ENCODE data around the gene BICDL1. TPM values are rescaled to one million over a fixed set of nuclear protein-coding genes. Genes with fewer than 3 reads are reported as not detected.
"Not testable (repeated sequence)": the region's sequence is repeated elsewhere in the genome, so short reads cannot be mapped to it uniquely, and the experiment has no call there.

BICDL1 gene
- total RNA-seq, 1 donor from 2014 or later = 1.0 TPM

DNA sequence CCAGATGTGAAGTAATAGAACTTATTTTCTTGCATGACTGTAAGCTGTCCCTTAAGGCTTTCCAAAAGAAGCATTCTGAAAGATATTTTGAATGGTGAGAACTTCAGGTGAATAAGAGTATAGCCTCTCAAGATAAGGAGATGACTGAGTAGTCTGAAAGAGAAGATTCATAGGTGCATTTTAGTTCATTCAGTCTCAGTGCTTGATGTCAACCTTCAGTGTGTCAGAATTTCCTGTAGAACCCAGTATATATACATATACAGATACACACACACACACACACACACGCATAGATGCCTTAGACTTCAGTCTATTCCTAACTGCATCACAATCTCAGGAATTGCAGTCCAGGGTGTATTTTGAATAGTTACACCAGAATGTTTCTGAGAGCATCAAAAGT, 7.4 kb downstream of the BICDL1 start:
- H3K36me3 ChIP-seq (ENCODE audit: control insufficient read depth in 3 of 3, insufficient read depth in 3 of 3, low read length in 3 of 3) = no peaks in the 10 kb centered on the region
- no peak overlapping the region for H3K4me3 ChIP-seq (ENCODE audit: low read length in 3 of 3)
- no peak overlapping the region for H3K27ac ChIP-seq (ENCODE audit: low read depth, low read length)
- peaks cover 7 to 20% (median 13%) of the 10 kb centered on the region in 3 donors for H3K27me3 ChIP-seq (ENCODE audit: control insufficient read depth in 3 of 3, insufficient read depth in 3 of 3, low read length in 3 of 3)
- no peaks in the 10 kb centered on the region for H3K9me3 ChIP-seq (ENCODE audit: control insufficient read depth in 3 of 3, low read length in 3 of 3)
- H3K9ac ChIP-seq (ENCODE audit: low read depth in 1 of 3, low read length in 3 of 3) = no peak overlapping the region
- H3K4me1 ChIP-seq (ENCODE audit: control insufficient read depth in 3 of 3, insufficient read depth in 3 of 3, low read length in 3 of 3) = no peaks in the 10 kb centered on the region

DNA sequence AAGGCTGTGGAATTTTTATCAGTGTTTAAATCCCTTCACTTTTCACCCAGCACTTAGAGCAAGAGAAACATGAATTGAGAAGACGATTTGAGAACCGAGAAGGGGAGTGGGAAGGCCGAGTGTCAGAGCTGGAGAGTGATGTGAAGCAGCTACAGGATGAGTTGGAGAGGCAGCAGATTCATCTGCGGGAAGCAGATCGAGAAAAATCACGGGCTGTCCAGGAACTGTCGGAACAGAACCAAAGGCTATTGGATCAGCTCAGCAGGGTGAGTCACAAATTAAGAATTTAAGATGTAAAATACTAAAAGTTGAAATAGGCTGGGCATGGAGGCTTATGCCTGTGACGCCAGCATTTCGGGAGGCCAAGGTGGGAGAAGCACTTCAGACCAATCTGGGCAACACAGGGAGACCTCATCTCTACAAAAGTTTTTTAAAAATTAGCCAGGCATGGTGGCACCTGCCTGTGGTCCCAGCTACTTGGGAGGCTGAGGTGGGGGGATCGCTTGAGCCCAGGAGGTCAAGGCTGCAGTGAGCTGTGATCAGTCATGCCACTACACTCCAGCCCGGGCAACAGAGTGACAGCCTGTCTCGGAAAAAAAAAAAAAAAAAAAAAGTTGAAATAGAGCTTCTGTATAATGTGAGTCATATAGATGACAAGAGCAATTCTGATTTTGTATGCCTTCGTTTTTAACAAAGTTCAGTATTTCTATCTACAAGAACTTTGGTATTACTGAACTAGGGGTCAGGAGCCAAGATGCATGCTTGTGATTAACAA, 9.6 kb downstream of the BICDL1 start:
- Histone ChIP-seq H3K9me3 (ENCODE audit: control insufficient read depth in 3 of 3, low read length in 3 of 3) (no peaks in the 10 kb centered on the region), H3K4me3 (ENCODE audit: low read length in 3 of 3) (no peak overlapping the region), H3K27me3 (ENCODE audit: control insufficient read depth in 3 of 3, insufficient read depth in 3 of 3, low read length in 3 of 3) (peaks cover 0 to 15% (median 6%) of the 10 kb centered on the region in 3 donors), H3K27ac (ENCODE audit: low read depth, low read length) (no peak overlapping the region), H3K4me1 (ENCODE audit: control insufficient read depth in 3 of 3, insufficient read depth in 3 of 3, low read length in 3 of 3) (no peaks in the 10 kb centered on the region), H3K36me3 (ENCODE audit: control insufficient read depth in 3 of 3, insufficient read depth in 3 of 3, low read length in 3 of 3) (no peaks in the 10 kb centered on the region), H3K9ac (ENCODE audit: low read depth in 1 of 3, low read length in 3 of 3) (no peak overlapping the region)

GRCh38 chr12:120000556-120000955, 11.5 kb downstream of the BICDL1 start:
- Histone ChIP-seq H3K9me3 (ENCODE audit: control insufficient read depth in 3 of 3, low read length in 3 of 3) (no peaks in the 10 kb centered on the region), H3K27me3 (ENCODE audit: control insufficient read depth in 3 of 3, insufficient read depth in 3 of 3, low read length in 3 of 3) (peaks cover 0 to 15% (median 3%) of the 10 kb centered on the region in 3 donors), H3K36me3 (ENCODE audit: control insufficient read depth in 3 of 3, insufficient read depth in 3 of 3, low read length in 3 of 3) (no peaks in the 10 kb centered on the region), H3K4me3 (ENCODE audit: low read length in 3 of 3) (no peak overlapping the region), H3K4me1 (ENCODE audit: control insufficient read depth in 3 of 3, insufficient read depth in 3 of 3, low read length in 3 of 3) (no peaks in the 10 kb centered on the region), H3K9ac (ENCODE audit: low read depth in 1 of 3, low read length in 3 of 3) (no peak overlapping the region), H3K27ac (ENCODE audit: low read depth, low read length) (no peak overlapping the region)

DNA sequence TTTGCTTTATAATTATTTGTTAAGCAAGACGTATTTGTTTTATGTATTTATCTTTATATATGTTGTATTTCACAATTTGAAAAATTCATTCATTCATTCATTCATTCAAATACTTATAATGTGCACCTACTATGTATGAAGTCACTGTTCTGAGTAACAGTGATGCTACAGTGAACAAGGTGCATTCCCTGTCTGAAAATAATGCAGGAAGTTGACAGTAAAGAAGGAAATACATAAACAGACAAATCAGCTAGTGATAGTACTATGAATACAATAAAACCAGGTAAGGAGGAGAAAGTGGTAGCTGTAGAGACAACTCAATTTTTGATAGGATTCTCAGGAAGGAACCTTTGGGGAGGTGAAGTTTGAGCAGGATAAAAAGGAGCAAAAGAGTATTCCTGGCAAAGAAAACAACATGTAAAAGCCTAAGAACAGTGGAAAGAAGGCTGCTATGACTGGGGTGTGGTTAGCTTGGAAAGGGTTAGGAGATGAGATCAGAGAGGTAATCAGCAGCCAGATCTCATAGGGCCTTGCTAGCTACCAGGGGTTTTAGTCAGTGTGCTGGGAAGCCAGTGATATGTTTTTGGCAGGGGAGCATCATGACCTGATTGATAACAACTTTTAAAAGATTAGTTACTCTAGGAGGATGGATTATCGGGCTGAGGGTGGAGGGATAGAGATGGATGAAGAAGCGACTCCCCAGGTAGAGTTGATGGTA, 17.4 kb downstream of the BICDL1 start:
- Histone ChIP-seq H3K9me3 (ENCODE audit: control insufficient read depth in 3 of 3, low read length in 3 of 3) (no peaks in the 10 kb centered on the region), H3K4me1 (ENCODE audit: control insufficient read depth in 3 of 3, insufficient read depth in 3 of 3, low read length in 3 of 3) (no peaks in the 10 kb centered on the region), H3K27ac (ENCODE audit: low read depth, low read length) (no peak overlapping the region), H3K27me3 (ENCODE audit: control insufficient read depth in 3 of 3, insufficient read depth in 3 of 3, low read length in 3 of 3) (peaks cover 0 to 5% (median 0%) of the 10 kb centered on the region in 3 donors), H3K36me3 (ENCODE audit: control insufficient read depth in 3 of 3, insufficient read depth in 3 of 3, low read length in 3 of 3) (no peaks in the 10 kb centered on the region), H3K9ac (ENCODE audit: low read depth in 1 of 3, low read length in 3 of 3) (no peak overlapping the region), H3K4me3 (ENCODE audit: low read length in 3 of 3) (no peak overlapping the region)

DNA sequence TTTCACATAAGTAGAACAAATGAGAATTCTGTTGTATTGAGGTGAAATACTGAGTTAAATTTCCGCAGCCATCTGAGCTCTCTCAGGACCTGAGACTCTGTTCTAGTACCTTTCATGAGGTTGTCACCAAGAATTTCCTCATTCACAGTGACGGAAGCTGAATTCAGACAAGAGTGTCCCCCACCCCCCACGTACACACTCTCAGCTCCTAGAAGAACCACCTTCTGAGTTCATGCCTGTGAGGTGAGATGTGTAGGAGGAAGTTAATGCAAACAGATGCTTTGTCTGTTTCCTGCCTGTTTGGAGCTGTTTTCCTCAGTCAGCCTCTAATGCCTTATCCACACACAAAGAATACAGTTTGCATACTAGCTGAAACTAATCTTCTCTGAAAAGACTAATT, 18.2 kb downstream of the BICDL1 start:
- peaks cover 0 to 8% (median 5%) of the 10 kb centered on the region in 3 donors for H3K27me3 ChIP-seq (ENCODE audit: control insufficient read depth in 3 of 3, insufficient read depth in 3 of 3, low read length in 3 of 3)
- no peak overlapping the region for H3K9ac ChIP-seq (ENCODE audit: low read depth in 1 of 3, low read length in 3 of 3)
- no peaks in the 10 kb centered on the region for H3K36me3 ChIP-seq (ENCODE audit: control insufficient read depth in 3 of 3, insufficient read depth in 3 of 3, low read length in 3 of 3)
- no peaks in the 10 kb centered on the region for H3K9me3 ChIP-seq (ENCODE audit: control insufficient read depth in 3 of 3, low read length in 3 of 3)
- H3K27ac ChIP-seq (ENCODE audit: low read depth, low read length) = no peak overlapping the region
- H3K4me3 ChIP-seq (ENCODE audit: low read length in 3 of 3) = no peak overlapping the region
- H3K4me1 ChIP-seq (ENCODE audit: control insufficient read depth in 3 of 3, insufficient read depth in 3 of 3, low read length in 3 of 3) = no peaks in the 10 kb centered on the region

- Histone ChIP-seq H3K27me3 (ENCODE audit: control insufficient read depth in 3 of 3, insufficient read depth in 3 of 3, low read length in 3 of 3) (peaks cover 0 to 9% (median 7%) of the 10 kb centered on the region in 3 donors), H3K4me3 (ENCODE audit: low read length in 3 of 3) (no peak overlapping the region)
Measured at GRCh38 chr12:120010661-120011230, 21.7 kb downstream of the BICDL1 start.

DNA sequence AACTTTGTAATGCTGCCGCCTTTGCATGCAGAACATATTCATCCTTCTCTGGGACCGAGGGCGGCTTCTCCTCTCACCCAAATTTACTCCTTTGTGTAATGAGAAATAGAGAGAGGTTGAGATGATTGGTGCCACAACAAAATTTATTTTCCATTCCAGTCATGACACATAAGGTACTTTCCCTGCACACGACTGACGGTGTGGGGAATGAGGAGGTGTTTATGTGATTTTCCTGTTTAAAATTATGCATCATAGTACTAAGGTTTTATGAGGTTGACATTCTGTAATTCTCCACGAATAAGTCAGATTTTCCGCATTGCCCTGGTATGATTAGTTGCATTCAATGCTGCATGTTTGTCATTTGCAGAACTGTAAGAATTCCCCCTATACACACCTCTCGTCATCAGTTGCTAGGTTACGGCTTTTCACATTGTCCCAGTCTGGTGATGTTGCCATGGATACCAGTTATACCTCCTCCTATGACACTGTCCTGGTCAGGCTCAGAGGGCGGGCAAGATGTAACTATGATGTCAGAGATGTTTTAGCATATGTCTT, 23.1 kb downstream of the BICDL1 start:
- peaks cover 0 to 9% (median 7%) of the 10 kb centered on the region in 3 donors for H3K27me3 ChIP-seq (ENCODE audit: control insufficient read depth in 3 of 3, insufficient read depth in 3 of 3, low read length in 3 of 3)
- H3K4me1 ChIP-seq (ENCODE audit: control insufficient read depth in 3 of 3, insufficient read depth in 3 of 3, low read length in 3 of 3) = no peaks in the 10 kb centered on the region
- no peak overlapping the region for H3K27ac ChIP-seq (ENCODE audit: low read depth, low read length)
- no peaks in the 10 kb centered on the region for H3K36me3 ChIP-seq (ENCODE audit: control insufficient read depth in 3 of 3, insufficient read depth in 3 of 3, low read length in 3 of 3)
- no peak overlapping the region for H3K4me3 ChIP-seq (ENCODE audit: low read length in 3 of 3)
- no peak overlapping the region for H3K9ac ChIP-seq (ENCODE audit: low read depth in 1 of 3, low read length in 3 of 3)
- H3K9me3 ChIP-seq (ENCODE audit: control insufficient read depth in 3 of 3, low read length in 3 of 3) = no peaks in the 10 kb centered on the region

More at GRCh38 chr12:120010661-120011230, 21.7 kb downstream of the BICDL1 start:
- Histone ChIP-seq H3K9me3 (ENCODE audit: control insufficient read depth in 3 of 3, low read length in 3 of 3) (no peaks in the 10 kb centered on the region), H3K36me3 (ENCODE audit: control insufficient read depth in 3 of 3, insufficient read depth in 3 of 3, low read length in 3 of 3) (no peaks in the 10 kb centered on the region), H3K27ac (ENCODE audit: low read depth, low read length) (no peak overlapping the region), H3K4me1 (ENCODE audit: control insufficient read depth in 3 of 3, insufficient read depth in 3 of 3, low read length in 3 of 3) (no peaks in the 10 kb centered on the region), H3K9ac (ENCODE audit: low read depth in 1 of 3, low read length in 3 of 3) (no peak overlapping the region)

DNA sequence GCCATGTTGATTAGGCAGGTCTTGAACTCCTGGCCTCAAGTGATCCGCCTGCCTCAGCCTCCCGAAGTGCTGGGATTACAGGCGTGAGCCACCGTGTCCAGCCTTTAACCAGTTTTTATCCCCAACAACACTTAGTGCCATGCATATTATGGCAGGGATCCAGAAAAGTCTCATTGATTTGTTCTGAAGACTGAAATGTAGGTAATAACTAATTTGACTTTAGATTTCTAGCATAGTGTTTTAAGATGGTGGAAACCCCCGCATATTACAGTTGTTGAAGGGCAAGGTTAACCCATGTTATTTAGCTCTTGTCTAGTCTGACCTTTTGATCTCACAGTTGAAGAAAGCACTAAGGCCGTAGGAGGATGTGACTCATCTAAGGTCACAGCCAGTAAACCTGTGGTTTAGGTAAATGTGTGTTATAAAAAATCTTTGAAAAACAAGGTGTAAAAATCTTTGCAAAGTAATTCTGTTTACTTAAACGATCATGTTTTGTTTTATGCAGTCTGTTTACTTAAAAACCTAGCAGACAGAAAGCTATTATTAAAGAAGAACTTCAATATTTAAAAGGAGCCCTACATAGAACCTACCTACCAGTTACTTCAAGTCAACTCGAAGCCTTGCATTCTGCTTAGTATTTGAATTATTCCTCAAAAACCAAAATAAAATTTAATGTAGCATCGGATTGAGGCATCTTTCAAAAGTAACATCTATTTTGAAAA, 24.8 kb downstream of the BICDL1 start:
- Histone ChIP-seq H3K4me3 (ENCODE audit: low read length in 3 of 3) (no peak overlapping the region), H3K9me3 (ENCODE audit: control insufficient read depth in 3 of 3, low read length in 3 of 3) (no peaks in the 10 kb centered on the region), H3K9ac (ENCODE audit: low read depth in 1 of 3, low read length in 3 of 3) (no peak overlapping the region), H3K4me1 (ENCODE audit: control insufficient read depth in 3 of 3, insufficient read depth in 3 of 3, low read length in 3 of 3) (no peaks in the 10 kb centered on the region), H3K27ac (ENCODE audit: low read depth, low read length) (no peak overlapping the region), H3K36me3 (ENCODE audit: control insufficient read depth in 3 of 3, insufficient read depth in 3 of 3, low read length in 3 of 3) (no peaks in the 10 kb centered on the region), H3K27me3 (ENCODE audit: control insufficient read depth in 3 of 3, insufficient read depth in 3 of 3, low read length in 3 of 3) (peaks cover 0 to 7% (median 3%) of the 10 kb centered on the region in 3 donors)

DNA sequence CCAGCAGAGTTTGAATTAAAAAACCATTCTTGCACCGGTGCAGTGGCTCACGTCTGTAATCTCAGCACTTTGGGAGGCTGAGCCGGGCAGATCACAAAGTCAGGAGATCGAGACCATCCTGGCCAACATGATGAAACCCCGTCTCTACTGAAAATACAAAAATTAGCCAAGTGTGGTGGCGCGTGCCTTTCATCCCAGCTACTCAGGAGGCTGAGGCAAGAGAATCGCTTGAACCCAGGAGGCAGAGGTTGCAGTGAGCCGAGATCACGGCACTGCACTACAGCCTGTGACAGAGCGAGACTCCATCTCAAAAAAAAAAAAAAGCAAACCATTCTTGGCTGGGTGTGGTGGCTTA, 25.3 kb downstream of the BICDL1 start:
- H3K9ac ChIP-seq (ENCODE audit: low read depth in 1 of 3, low read length in 3 of 3); H3K36me3 ChIP-seq (ENCODE audit: control insufficient read depth in 3 of 3, insufficient read depth in 3 of 3, low read length in 3 of 3); H3K27ac ChIP-seq (ENCODE audit: low read depth, low read length); H3K4me1 ChIP-seq (ENCODE audit: control insufficient read depth in 3 of 3, insufficient read depth in 3 of 3, low read length in 3 of 3); H3K27me3 ChIP-seq (ENCODE audit: control insufficient read depth in 3 of 3, insufficient read depth in 3 of 3, low read length in 3 of 3); H3K9me3 ChIP-seq (ENCODE audit: control insufficient read depth in 3 of 3, low read length in 3 of 3); H3K4me3 ChIP-seq (ENCODE audit: low read length in 3 of 3): not testable (repeated sequence)

Data from skeletal muscle tissue (tissue), 4 donors.